HEK293 (cell line): Measurements from ENCODE around the gene LITAFD.

ENCODE experiments used
- KLF16 ChIP-seq: fragments of 450-650 bp; formaldehyde crosslinking; IDR thresholded peaks from 2 replicates; pipeline ENCODE4 v1.5.1; 2017; ENCODE audit warnings: missing biosample characterization, missing genetic modification characterization
- WT1 ChIP-seq: fragments of 450-650 bp; formaldehyde crosslinking; IDR thresholded peaks from 2 replicates; pipeline ENCODE4 v1.5.1; 2016; ENCODE audit warnings: missing biosample characterization, missing genetic modification characterization
- ZNF114 ChIP-seq: fragments of 450-650 bp; formaldehyde crosslinking; IDR thresholded peaks from 2 replicates; pipeline ENCODE4 v1.5.0; 2017; ENCODE audit warnings: missing biosample characterization, missing genetic modification characterization
- ZNF121 ChIP-seq: fragments of 450-650 bp; formaldehyde crosslinking; IDR thresholded peaks from 2 replicates; pipeline ENCODE4 v1.5.1; 2016; ENCODE audit warnings: missing biosample characterization, missing genetic modification characterization
- ZNF610 ChIP-seq: fragments of 450-650 bp; formaldehyde crosslinking; IDR thresholded peaks from 2 replicates; pipeline ENCODE4 v1.5.1; 2016; ENCODE audit warnings: missing biosample characterization, missing genetic modification characterization, borderline replicate concordance
- ZNF654 ChIP-seq: fragments of 450-650 bp; formaldehyde crosslinking; IDR thresholded peaks from 2 replicates; pipeline ENCODE4 v1.5.1; 2016; ENCODE audit warnings: low read depth, missing biosample characterization, missing genetic modification characterization
- ZNF830 ChIP-seq: fragments of 450-650 bp; IDR thresholded peaks from 2 replicates; pipeline ENCODE4 v1.5.0; 2018; ENCODE audit warnings: missing biosample characterization, missing genetic modification characterization, low read depth, mild to moderate bottlenecking, moderate library complexity
- TF ChIP-seq, protein P1 (sequence below): fragments of 450-650 bp; formaldehyde crosslinking; IDR thresholded peaks from 2 replicates; pipeline ENCODE4 v1.5.1; 2016; ENCODE audit warnings: missing biosample characterization, missing genetic modification characterization
- TF ChIP-seq, protein P2 (sequence below): fragments of 450-650 bp; formaldehyde crosslinking; IDR thresholded peaks from 2 replicates; pipeline ENCODE4 v1.5.1; 2016; ENCODE audit warnings: missing biosample characterization, missing genetic modification characterization
- TF ChIP-seq, protein P3 (sequence below): fragments of 450-650 bp; formaldehyde crosslinking; IDR thresholded peaks from 2 replicates; pipeline ENCODE4 v1.5.1; 2016; ENCODE audit warnings: missing biosample characterization, missing genetic modification characterization

DNA sequence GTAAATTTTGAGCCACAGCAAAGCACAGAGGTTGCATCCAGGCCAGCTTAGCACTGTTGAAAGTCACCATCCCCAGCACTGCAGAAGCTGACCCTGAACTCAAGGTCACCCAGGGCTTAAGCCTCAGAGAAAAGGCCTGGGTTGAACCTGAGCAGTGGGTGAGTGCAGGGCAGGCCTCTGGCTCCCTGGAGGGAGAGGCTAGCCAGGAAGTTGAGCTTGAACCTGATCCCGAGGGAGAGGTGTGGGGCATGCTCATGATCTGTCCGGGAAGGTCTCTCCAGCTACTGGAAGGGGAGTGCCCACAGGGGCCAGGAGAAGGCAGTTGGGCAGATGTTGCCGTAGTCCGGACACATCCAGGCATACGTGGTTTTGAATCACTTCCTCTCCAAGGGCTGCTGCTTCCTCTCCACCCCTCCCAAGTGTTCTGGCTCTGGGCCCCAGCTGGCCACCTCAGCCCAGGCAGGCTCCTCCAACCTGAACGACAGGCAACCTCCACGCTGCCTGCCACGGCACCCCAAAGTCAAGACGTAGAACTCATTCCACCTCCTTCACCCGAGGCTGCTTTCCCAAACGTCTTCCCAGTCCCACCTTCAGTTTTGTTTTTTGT is 31.8 kb upstream of the LITAFD start:
- TF ChIP-seq KLF16 (no peak), ZNF114 (tag by site-specific recombination) (no peak), ZNF610 (tag by site-specific recombination) (no peak), ZNF121 (tag by site-specific recombination) (no peak), ZNF654 (tag by site-specific recombination) (no peak), ZNF830 (tag by site-specific recombination) (no peak), WT1 (tag by site-specific recombination) (no peak)
- TF ChIP-seq, protein P1, sequence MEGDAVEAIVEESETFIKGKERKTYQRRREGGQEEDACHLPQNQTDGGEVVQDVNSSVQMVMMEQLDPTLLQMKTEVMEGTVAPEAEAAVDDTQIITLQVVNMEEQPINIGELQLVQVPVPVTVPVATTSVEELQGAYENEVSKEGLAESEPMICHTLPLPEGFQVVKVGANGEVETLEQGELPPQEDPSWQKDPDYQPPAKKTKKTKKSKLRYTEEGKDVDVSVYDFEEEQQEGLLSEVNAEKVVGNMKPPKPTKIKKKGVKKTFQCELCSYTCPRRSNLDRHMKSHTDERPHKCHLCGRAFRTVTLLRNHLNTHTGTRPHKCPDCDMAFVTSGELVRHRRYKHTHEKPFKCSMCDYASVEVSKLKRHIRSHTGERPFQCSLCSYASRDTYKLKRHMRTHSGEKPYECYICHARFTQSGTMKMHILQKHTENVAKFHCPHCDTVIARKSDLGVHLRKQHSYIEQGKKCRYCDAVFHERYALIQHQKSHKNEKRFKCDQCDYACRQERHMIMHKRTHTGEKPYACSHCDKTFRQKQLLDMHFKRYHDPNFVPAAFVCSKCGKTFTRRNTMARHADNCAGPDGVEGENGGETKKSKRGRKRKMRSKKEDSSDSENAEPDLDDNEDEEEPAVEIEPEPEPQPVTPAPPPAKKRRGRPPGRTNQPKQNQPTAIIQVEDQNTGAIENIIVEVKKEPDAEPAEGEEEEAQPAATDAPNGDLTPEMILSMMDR, result no peak
- TF ChIP-seq, protein P2, sequence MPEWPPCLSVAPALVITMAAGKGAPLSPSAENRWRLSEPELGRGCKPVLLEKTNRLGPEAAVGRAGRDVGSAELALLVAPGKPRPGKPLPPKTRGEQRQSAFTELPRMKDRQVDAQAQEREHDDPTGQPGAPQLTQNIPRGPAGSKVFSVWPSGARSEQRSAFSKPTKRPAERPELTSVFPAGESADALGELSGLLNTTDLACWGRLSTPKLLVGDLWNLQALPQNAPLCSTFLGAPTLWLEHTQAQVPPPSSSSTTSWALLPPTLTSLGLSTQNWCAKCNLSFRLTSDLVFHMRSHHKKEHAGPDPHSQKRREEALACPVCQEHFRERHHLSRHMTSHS (tag by site-specific recombination), result no peak
- TF ChIP-seq, protein P3, sequence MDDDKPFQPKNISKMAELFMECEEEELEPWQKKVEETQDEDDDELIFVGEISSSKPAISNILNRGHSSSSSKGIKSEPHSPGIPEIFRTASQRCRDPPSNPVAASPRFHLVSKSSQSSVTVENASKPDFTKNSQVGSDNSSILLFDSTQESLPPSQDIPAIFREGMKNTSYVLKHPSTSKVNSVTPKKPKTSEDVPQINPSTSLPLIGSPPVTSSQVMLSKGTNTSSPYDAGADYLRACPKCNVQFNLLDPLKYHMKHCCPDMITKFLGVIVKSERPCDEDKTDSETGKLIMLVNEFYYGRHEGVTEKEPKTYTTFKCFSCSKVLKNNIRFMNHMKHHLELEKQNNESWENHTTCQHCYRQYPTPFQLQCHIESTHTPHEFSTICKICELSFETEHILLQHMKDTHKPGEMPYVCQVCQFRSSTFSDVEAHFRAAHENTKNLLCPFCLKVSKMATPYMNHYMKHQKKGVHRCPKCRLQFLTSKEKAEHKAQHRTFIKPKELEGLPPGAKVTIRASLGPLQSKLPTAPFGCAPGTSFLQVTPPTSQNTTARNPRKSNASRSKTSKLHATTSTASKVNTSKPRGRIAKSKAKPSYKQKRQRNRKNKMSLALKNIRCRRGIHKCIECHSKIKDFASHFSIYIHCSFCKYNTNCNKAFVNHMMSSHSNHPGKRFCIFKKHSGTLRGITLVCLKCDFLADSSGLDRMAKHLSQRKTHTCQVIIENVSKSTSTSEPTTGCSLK, result no peak
